IMR-90 (cell line): ENCODE data around the gene TBC1D22B. TPM values are rescaled to one million over a fixed set of nuclear protein-coding genes. Genes with fewer than 3 reads are reported as not detected.

Source experiments
- ATAC-seq: fragments of 200-7000 bp; cut with Tn5 transposase; 2 replicates; pipeline ENCODE4 v1.9.1; 2020; ENCODE audit warnings: low read depth, mild to moderate bottlenecking, moderate library complexity
- BruUV-seq: library from RNA; stranded (reverse); fragments of 400-500 nt; replicated peaks from 2 replicates; lab custom pipeline; 2021; lab: Mats Ljungman, UMichigan
- CTCF ChIA-PET: fragments of 300-600 bp; formaldehyde crosslinking; extraction: SDS; loops from one replicate; lab custom pipeline; 2021; ENCODE audit warnings: antibody characterized with exemption; lab: Yijun Ruan, JAX
- POLR2A ChIA-PET: fragments of 300-600 bp; sonication (Branson Sonifier 250); formaldehyde crosslinking; loops from one replicate; lab custom pipeline; 2022; ENCODE audit warnings: antibody characterized with exemption; ENCODE audit not compliant: unreplicated experiment; lab: Charles Lee
- DNase-seq: peaks from one replicate; pipeline ENCODE4 v3.0.0; 2013
- H2AFZ ChIP-seq: replicated peaks from 2 replicates; pipeline ENCODE3; 2013; ENCODE audit warnings: low read length, mild to moderate bottlenecking; ENCODE audit not compliant: poor library complexity
- H2AK5ac ChIP-seq: 2 replicates; pipeline ENCODE4 v1.6.1; 2013; ENCODE audit warnings: low read depth, low read length, inconsistent platforms
- H2AK9ac ChIP-seq: replicated peaks from 2 replicates; pipeline ENCODE3; 2013; ENCODE audit warnings: mild to moderate bottlenecking, low read depth, low read length, moderate library complexity; ENCODE audit not compliant: poor library complexity
- H2BK120ac ChIP-seq: 2 replicates; pipeline ENCODE4 v1.6.1; 2013; ENCODE audit warnings: low read depth, low read length, inconsistent platforms
- H2BK15ac ChIP-seq: 3 replicates; pipeline ENCODE4 v1.6.1; 2013; ENCODE audit warnings: low read depth, low read length, inconsistent platforms
- H2BK20ac ChIP-seq: 2 replicates; pipeline ENCODE4 v1.6.1; 2013; ENCODE audit warnings: low read depth, mild to moderate bottlenecking, inconsistent platforms, low read length, moderate library complexity
- H2BK5ac ChIP-seq: 2 replicates; pipeline ENCODE4 v1.6.1; 2013; ENCODE audit warnings: mild to moderate bottlenecking, low read depth, low read length, inconsistent platforms; ENCODE audit not compliant: poor library complexity, severe bottlenecking
- H3K14ac ChIP-seq: replicated peaks from 2 replicates; pipeline ENCODE4 v1.6.1; 2013; ENCODE audit warnings: low read depth, low read length, inconsistent platforms
- H3K18ac ChIP-seq: 2 replicates; pipeline ENCODE4 v1.6.1; 2013; ENCODE audit warnings: low read depth, low read length, control low read depth
- H3K23ac ChIP-seq: 2 replicates; pipeline ENCODE4 v1.6.1; 2013; ENCODE audit warnings: low read depth, low read length, inconsistent platforms
- H3K27ac ChIP-seq: 2 replicates; pipeline ENCODE4 v1.5.1; 2013; ENCODE audit warnings: mild to moderate bottlenecking, control low read depth, low read length; ENCODE audit not compliant: insufficient read depth
- H3K27me3 ChIP-seq: 2 replicates; pipeline ENCODE4 v1.6.1; 2013; ENCODE audit warnings: low read length; ENCODE audit not compliant: control insufficient read depth, insufficient read depth
- H3K36me3 ChIP-seq: 2 replicates; pipeline ENCODE4 v1.6.1; 2013; ENCODE audit warnings: low read length, mixed read lengths; ENCODE audit not compliant: control insufficient read depth, insufficient read depth
- H3K4ac ChIP-seq: 2 replicates; pipeline ENCODE4 v1.6.1; 2013; ENCODE audit warnings: low read depth, low read length, inconsistent platforms
- H3K4me1 ChIP-seq: 2 replicates; pipeline ENCODE4 v1.6.1; 2013; ENCODE audit warnings: low read length, mixed read lengths; ENCODE audit not compliant: control insufficient read depth, insufficient read depth
- H3K4me2 ChIP-seq: 2 replicates; pipeline ENCODE4 v1.6.1; 2013; ENCODE audit warnings: low read depth, mild to moderate bottlenecking, control low read depth, low read length, moderate library complexity
- H3K4me3 ChIP-seq: 2 replicates; pipeline ENCODE4 v1.5.1; 2013; ENCODE audit warnings: low read depth, mild to moderate bottlenecking, control low read depth, low read length, moderate library complexity; ENCODE audit not compliant: insufficient read depth
- H3K56ac ChIP-seq: 2 replicates; pipeline ENCODE4 v1.6.1; 2013; ENCODE audit warnings: low read length, inconsistent platforms; ENCODE audit not compliant: insufficient read depth; ENCODE audit errors: extremely low read depth
- H3K79me1 ChIP-seq, 2 experiments: 2 replicates each; pipeline ENCODE4 v1.6.1; 2013; ENCODE audit warnings: low read length in 2 of 2, inconsistent platforms in 1 of 2, low read depth in 1 of 2
- H3K9ac ChIP-seq: 2 replicates; pipeline ENCODE4 v1.6.1; 2013; ENCODE audit warnings: low read depth, low read length, control low read depth
- H3K9me1 ChIP-seq: 2 replicates; pipeline ENCODE4 v1.6.1; 2013; ENCODE audit warnings: low read length, inconsistent platforms; ENCODE audit not compliant: insufficient read depth
- H3K9me3 ChIP-seq: 2 replicates; pipeline ENCODE4 v1.6.1; 2013; ENCODE audit warnings: low read length; ENCODE audit not compliant: control insufficient read depth, insufficient read depth
- H4K20me1 ChIP-seq: 2 replicates; pipeline ENCODE4 v1.6.1; 2013; ENCODE audit warnings: low read length, inconsistent platforms; ENCODE audit not compliant: insufficient read depth
- H4K5ac ChIP-seq: 2 replicates; pipeline ENCODE4 v1.6.1; 2013; ENCODE audit warnings: mild to moderate bottlenecking, low read depth, low read length, control low read depth
- H4K8ac ChIP-seq, 2 experiments: 2 replicates each; pipeline ENCODE4 v1.6.1; 2013; ENCODE audit warnings: low read depth in 2 of 2, low read length in 2 of 2, control low read depth in 1 of 2, inconsistent platforms in 1 of 2
- H4K91ac ChIP-seq: 2 replicates; pipeline ENCODE4 v1.6.1; 2013; ENCODE audit warnings: low read depth, low read length, inconsistent platforms; ENCODE audit not compliant: insufficient read depth
- ELK1 ChIP-seq: fragments of 150-350 bp; IDR thresholded peaks from 2 replicates; pipeline ENCODE4 v1.6.1; 2016; ENCODE audit warnings: low read depth, mild to moderate bottlenecking, low read length, moderate library complexity, borderline replicate concordance
- MAFK ChIP-seq: IDR thresholded peaks from 2 replicates; pipeline ENCODE4 v1.6.1; 2012; ENCODE audit warnings: low read depth, low read length, improper control_type of control experiment
- MAZ ChIP-seq: IDR thresholded peaks from 2 replicates; pipeline ENCODE4 v1.6.1; 2012; ENCODE audit warnings: low read depth, mild to moderate bottlenecking, low read length, improper control_type of control experiment, moderate library complexity, borderline replicate concordance
- POLR2A ChIP-seq: IDR thresholded peaks from 2 replicates; pipeline ENCODE4 v1.6.1; 2012; ENCODE audit warnings: mild to moderate bottlenecking, low read depth, low read length
- SMC3 ChIP-seq: fragments of 150-350 bp; IDR thresholded peaks from 2 replicates; pipeline ENCODE4 v1.6.1; 2016; ENCODE audit warnings: low read depth, mild to moderate bottlenecking, antibody characterized with exemption, low read length, moderate library complexity
- dilution Hi-C: fragments of 300-500 bp; cut with HindIII; formaldehyde crosslinking; loops from one replicate; pipeline ENCODE4 v1.14.3; 2018; ENCODE audit warnings: low sequenced_read_pairs; ENCODE audit not compliant: unreplicated experiment
- in situ Hi-C: fragments of 300-500 bp; cut with MboI; formaldehyde crosslinking; loops from 3 replicates; pipeline ENCODE4 v1.14.3; 2019; ENCODE audit warnings: low sequenced_read_pairs, inconsistent platforms, mixed read lengths
- intact Hi-C: fragments of 100-400 bp; cut with micrococcal nuclease; formaldehyde crosslinking; loops from 2 replicates; pipeline ENCODE4 v1.10.0; 2022
- polyA plus RNA-seq, 3 experiments: library from polyadenylated mRNA; depleted of rRNA; stranded (reverse); fragments of >200 nt; gene quantifications; 2 replicates each; pipeline ENCODE4 v1.2.3, GENCODE V29; 2012; ENCODE audit warnings: low replicate concordance in 1 of 3
- total RNA-seq: library from RNA; depleted of rRNA; stranded (reverse); fragments of >200 nt; gene quantifications from 2 replicates; pipeline ENCODE4 v1.2.3, GENCODE V29; 2012
- TF ChIP-seq, protein P1 (sequence below): conservative IDR thresholded peaks from 2 replicates; pipeline ENCODE4 v1.5.1; 2012; ENCODE audit warnings: mild to moderate bottlenecking, low read depth, low read length, improper control_type of control experiment

TBC1D22B gene
- total and polyA plus RNA-seq, 2 of the 4 experiments (the other 2 are of a cell fraction), result 6.6 to 7.5 TPM

GRCh38 chr6:37298958-37299357 lies 41.4 kb downstream of the TBC1D22B start:
- TF ChIP-seq, protein P1, sequence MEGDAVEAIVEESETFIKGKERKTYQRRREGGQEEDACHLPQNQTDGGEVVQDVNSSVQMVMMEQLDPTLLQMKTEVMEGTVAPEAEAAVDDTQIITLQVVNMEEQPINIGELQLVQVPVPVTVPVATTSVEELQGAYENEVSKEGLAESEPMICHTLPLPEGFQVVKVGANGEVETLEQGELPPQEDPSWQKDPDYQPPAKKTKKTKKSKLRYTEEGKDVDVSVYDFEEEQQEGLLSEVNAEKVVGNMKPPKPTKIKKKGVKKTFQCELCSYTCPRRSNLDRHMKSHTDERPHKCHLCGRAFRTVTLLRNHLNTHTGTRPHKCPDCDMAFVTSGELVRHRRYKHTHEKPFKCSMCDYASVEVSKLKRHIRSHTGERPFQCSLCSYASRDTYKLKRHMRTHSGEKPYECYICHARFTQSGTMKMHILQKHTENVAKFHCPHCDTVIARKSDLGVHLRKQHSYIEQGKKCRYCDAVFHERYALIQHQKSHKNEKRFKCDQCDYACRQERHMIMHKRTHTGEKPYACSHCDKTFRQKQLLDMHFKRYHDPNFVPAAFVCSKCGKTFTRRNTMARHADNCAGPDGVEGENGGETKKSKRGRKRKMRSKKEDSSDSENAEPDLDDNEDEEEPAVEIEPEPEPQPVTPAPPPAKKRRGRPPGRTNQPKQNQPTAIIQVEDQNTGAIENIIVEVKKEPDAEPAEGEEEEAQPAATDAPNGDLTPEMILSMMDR, result no peak
- TF ChIP-seq MAFK, result no peak
- TF ChIP-seq ELK1, result no peak
- TF ChIP-seq MAZ, result no peak
- no peak for TF ChIP-seq SMC3
- no peak for TF ChIP-seq POLR2A
- intact Hi-C loops, result no loop called here
- Histone ChIP-seq H3K36me3 (peaks cover 23% of the 10 kb centered on the region), H3K27me3 (no peaks in the 10 kb centered on the region), H3K4me1 (no peaks in the 10 kb centered on the region), H2AFZ (no peak overlapping the region), H2BK5ac (no peak overlapping the region), H2BK15ac (no peak overlapping the region), H4K8ac (no peak overlapping the region), H3K14ac (no peak overlapping the region), H2AK9ac (no peak overlapping the region), H3K4me2 (no peak overlapping the region), H3K9me1 (peaks cover 3% of the 10 kb centered on the region; the same call in 1 of the 2 replicates), H3K27ac (no peak overlapping the region), H3K4ac (no peak overlapping the region), H3K56ac (no peak overlapping the region), H2BK120ac (no peak overlapping the region), H3K23ac (no peak overlapping the region), H4K91ac (no peak overlapping the region), H3K18ac (no peak overlapping the region), H3K79me1 (0 out of 4 replicates have a peak, but pooled peaks cover 0 to 6% of the 10 kb centered on the region in 2 experiments), H2BK20ac (no peak overlapping the region), H4K20me1 (no peaks in the 10 kb centered on the region), H3K4me3 (no peak overlapping the region), H3K9me3 (0 out of 2 replicates have a peak, but pooled peaks cover 1% of the 10 kb centered on the region), H4K5ac (no peak overlapping the region), H3K9ac (no peak overlapping the region), H2AK5ac (no peak overlapping the region)
- CTCF ChIA-PET, result interaction anchor here (0.9 kb wide), 1 partner anchor 25 kb away, joined by 3 read pairs; no protein-coding TSS in a partner anchor
- POLR2A ChIA-PET, result no interaction called here
- DNase-seq, result no peak
- ATAC-seq, result no peak
- no TSS peak for BruUV-seq
- dilution Hi-C loops, result no loop called here
- in situ Hi-C loops, result no loop called here
